ENCODE measurements around the gene ZNF827.

The ZNF827 gene

GRCh38 chr4:145829629-145830395, 108.8 kb downstream of the ZNF827 start:
- DNase-seq (ENCODE audit: low read depth in 2 of 2), result no peak

GRCh38 chr4:145828802-145829485, 109.7 kb downstream of the ZNF827 start:
- no peak for DNase-seq (ENCODE audit: low read depth in 2 of 2)

GRCh38 chr4:145827885-145828284, 110.7 kb downstream of the ZNF827 start:
- no peak for DNase-seq (ENCODE audit: low read depth in 2 of 2)

- DNase-seq (ENCODE audit: low read depth in 2 of 2), result no peak
Observed at GRCh38 chr4:145825255-145825654, 113.4 kb downstream of the ZNF827 start.

GRCh38 chr4:145824463-145824862, 114.2 kb downstream of the ZNF827 start:
- DNase-seq (ENCODE audit: low read depth in 2 of 2), result no peak

GRCh38 chr4:145823743-145824142, 114.9 kb downstream of the ZNF827 start:
- no peak for DNase-seq (ENCODE audit: low read depth in 2 of 2)

GRCh38 chr4:145822581-145822980, 116.0 kb downstream of the ZNF827 start:
- DNase-seq (ENCODE audit: low read depth in 2 of 2), result no peak

GRCh38 chr4:145822181-145822580, 116.4 kb downstream of the ZNF827 start:
- no peak for DNase-seq (ENCODE audit: low read depth in 2 of 2)

GRCh38 chr4:145821766-145822165, 116.9 kb downstream of the ZNF827 start:
- DNase-seq (ENCODE audit: low read depth in 2 of 2), result no peak

GRCh38 chr4:145820407-145820806, 118.2 kb downstream of the ZNF827 start:
- no peak for DNase-seq (ENCODE audit: low read depth in 2 of 2)

- no peak for DNase-seq (ENCODE audit: low read depth in 2 of 2)
Observed at GRCh38 chr4:145819853-145820181, 118.8 kb downstream of the ZNF827 start.

- DNase-seq (ENCODE audit: low read depth in 2 of 2), result no peak
Observed at GRCh38 chr4:145819101-145819852, 119.3 kb downstream of the ZNF827 start.

- no peak for DNase-seq (ENCODE audit: low read depth in 2 of 2)
Observed at GRCh38 chr4:145818011-145818410, 120.6 kb downstream of the ZNF827 start.

GRCh38 chr4:145816091-145816490, 122.5 kb downstream of the ZNF827 start:
- no peak for DNase-seq (ENCODE audit: low read depth in 2 of 2)

GRCh38 chr4:145815626-145816025, 123.0 kb downstream of the ZNF827 start:
- DNase-seq (ENCODE audit: low read depth in 2 of 2), result no peak

GRCh38 chr4:145815027-145815612, 123.5 kb downstream of the ZNF827 start:
- DNase-seq (ENCODE audit: low read depth in 2 of 2), result no peak

GRCh38 chr4:145814246-145814645, 124.4 kb downstream of the ZNF827 start:
- DNase-seq (ENCODE audit: low read depth in 2 of 2), result no peak

GRCh38 chr4:145812919-145813318, 125.7 kb downstream of the ZNF827 start:
- no peak for DNase-seq (ENCODE audit: low read depth in 2 of 2)

GRCh38 chr4:145808848-145809512, 129.6 kb downstream of the ZNF827 start:
- DNase-seq (ENCODE audit: low read depth in 2 of 2), result no peak

GRCh38 chr4:145808021-145808650, 130.5 kb downstream of the ZNF827 start:
- DNase-seq (ENCODE audit: low read depth in 2 of 2), result peak; percentile 80 to 82

GRCh38 chr4:145805490-145805889, 133.1 kb downstream of the ZNF827 start:
- no peak for DNase-seq (ENCODE audit: low read depth in 2 of 2)

Measured in fibroblast of skin of left biceps (primary cell).